ENCODE measurements around the gene ELOVL2. TPM values are rescaled to one million over a fixed set of nuclear protein-coding genes. Genes with fewer than 3 reads are reported as not detected.

ELOVL2 gene
- total RNA-seq, 4 donors from 2014 or later = 0.14 to 0.16 TPM; not detected in 2

DNA sequence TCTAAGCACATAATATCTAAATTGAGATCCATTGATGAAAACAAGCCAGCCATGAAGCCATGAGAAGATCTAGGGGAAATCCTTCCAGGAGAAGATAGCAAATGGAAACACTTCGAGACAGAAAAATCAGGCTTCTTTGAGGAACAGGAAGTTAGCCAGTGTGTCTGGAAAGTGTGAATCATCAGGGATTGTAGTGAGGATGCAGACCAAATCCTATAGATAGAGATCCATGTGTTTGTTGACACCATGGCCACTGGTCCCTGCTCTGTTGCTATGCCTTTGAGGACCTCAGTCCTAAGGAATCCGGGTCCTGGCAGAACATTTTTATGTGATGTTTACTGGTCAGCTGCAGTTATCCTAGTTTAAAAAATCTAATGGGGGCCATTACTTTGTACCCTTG lies 6.6 kb upstream of the ELOVL2 start:
- in situ Hi-C loops (cut with MboI; ENCODE audit: low pct_ligation_motif_present in 1 of 4, low pct_unique_long_range_greater_than_20kb in 1 of 4, low sequenced_read_pairs in 3 of 4) = loop anchor here (25.0 kb wide), 2 partner anchors 88 to 563 kb away; no protein-coding TSS in a partner anchor
- no peak for DNase-seq
- Histone ChIP-seq H3K36me3 (no peaks in the 10 kb centered on the region), H3K4me3 (no peak overlapping the region), H3K27me3 (peaks cover 52% of the 10 kb centered on the region), H3K9me3 (no peaks in the 10 kb centered on the region), H3K4me1 (no peaks in the 10 kb centered on the region), H3K27ac (no peak overlapping the region)
- 50 to 63% methylated on average over 1 to 2 of the region's 2 CpGs for WGBS, 2 donors (ENCODE audit: low coverage in 1 of 2)
- intact Hi-C loops (cut with DNase I; ENCODE audit: low total_unique reads) = no loop called here
- TF ChIP-seq POLR2AphosphoS5 (IDR thresholded peaks at IDR 0.05) = no peak
- no peak for TF ChIP-seq EP300 (IDR thresholded peaks at IDR 0.05; ENCODE audit: low read depth)

DNA sequence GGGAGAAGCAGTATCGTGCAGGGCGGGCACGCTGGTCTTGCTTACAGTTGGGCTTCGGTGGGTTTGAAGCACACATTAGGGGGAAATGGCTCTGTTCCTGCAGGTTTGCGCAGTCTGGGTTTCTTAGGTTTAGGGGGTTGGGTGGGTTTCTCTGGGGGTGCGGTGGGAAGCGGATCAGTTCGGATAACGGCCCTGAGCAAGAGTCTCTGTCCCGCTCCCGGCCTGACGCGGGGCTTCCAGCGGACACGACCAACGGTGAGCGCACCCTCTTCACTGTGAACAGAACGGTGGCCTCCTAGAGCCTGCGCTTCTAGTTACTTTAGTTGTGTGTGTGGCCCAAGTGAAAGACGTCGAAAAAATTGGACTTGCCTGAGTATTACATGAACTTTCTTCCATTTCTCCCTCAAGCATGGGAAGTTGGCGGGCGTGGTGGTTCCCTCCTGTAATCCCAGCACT lies 635 bp upstream of the ELOVL2 start:
- intact Hi-C loops (cut with DNase I; ENCODE audit: low total_unique reads) = no loop called here
- Histone ChIP-seq H3K4me1 (peaks cover 0 to 9% (median 3%) of the 10 kb centered on the region in 4 donors), H3K27me3 (peaks cover 97% of the 10 kb centered on the region), H3K36me3 (no peaks in the 10 kb centered on the region), H3K27ac (no peak overlapping the region), H3K4me3 (peak overlapping the region in 3 of 4 donors; percentile 41 to 65 (median 44)), H3K9me3 (no peaks in the 10 kb centered on the region)
- in situ Hi-C loops (cut with MboI; ENCODE audit: low pct_ligation_motif_present in 1 of 4, low pct_unique_long_range_greater_than_20kb in 1 of 4, low sequenced_read_pairs in 3 of 4) = no loop called here
- DNase-seq = no peak
- TF ChIP-seq, protein P1, sequence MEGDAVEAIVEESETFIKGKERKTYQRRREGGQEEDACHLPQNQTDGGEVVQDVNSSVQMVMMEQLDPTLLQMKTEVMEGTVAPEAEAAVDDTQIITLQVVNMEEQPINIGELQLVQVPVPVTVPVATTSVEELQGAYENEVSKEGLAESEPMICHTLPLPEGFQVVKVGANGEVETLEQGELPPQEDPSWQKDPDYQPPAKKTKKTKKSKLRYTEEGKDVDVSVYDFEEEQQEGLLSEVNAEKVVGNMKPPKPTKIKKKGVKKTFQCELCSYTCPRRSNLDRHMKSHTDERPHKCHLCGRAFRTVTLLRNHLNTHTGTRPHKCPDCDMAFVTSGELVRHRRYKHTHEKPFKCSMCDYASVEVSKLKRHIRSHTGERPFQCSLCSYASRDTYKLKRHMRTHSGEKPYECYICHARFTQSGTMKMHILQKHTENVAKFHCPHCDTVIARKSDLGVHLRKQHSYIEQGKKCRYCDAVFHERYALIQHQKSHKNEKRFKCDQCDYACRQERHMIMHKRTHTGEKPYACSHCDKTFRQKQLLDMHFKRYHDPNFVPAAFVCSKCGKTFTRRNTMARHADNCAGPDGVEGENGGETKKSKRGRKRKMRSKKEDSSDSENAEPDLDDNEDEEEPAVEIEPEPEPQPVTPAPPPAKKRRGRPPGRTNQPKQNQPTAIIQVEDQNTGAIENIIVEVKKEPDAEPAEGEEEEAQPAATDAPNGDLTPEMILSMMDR (IDR thresholded peaks at IDR 0.05) = no peak
- TF ChIP-seq POLR2AphosphoS5 (IDR thresholded peaks at IDR 0.05) = no peak
- no peak for TF ChIP-seq EP300 (IDR thresholded peaks at IDR 0.05; ENCODE audit: low read depth)
- no peak for TF ChIP-seq POLR2A (IDR thresholded peaks at IDR 0.05)
- WGBS, 2 donors (ENCODE audit: low coverage in 1 of 2) = 58% methylated on average over 23 of the region's 23 CpGs; no CpG with 5 or more reads in 1 of the 2 donors

- no peak for DNase-seq
- Histone ChIP-seq H3K4me1 (peaks cover 0 to 9% (median 3%) of the 10 kb centered on the region in 4 donors), H3K9me3 (no peaks in the 10 kb centered on the region), H3K4me3 (peak overlapping the region; percentile 15 to 65 (median 42)), H3K36me3 (no peaks in the 10 kb centered on the region), H3K27me3 (peaks cover 95% of the 10 kb centered on the region), H3K27ac (no peak overlapping the region)
- intact Hi-C loops (cut with DNase I; ENCODE audit: low total_unique reads) (no loop called here), in situ Hi-C loops (cut with MboI; ENCODE audit: low pct_ligation_motif_present in 1 of 4, low pct_unique_long_range_greater_than_20kb in 1 of 4, low sequenced_read_pairs in 3 of 4) (no loop called here)
- 3% methylated on average over 46 of the region's 49 CpGs; no CpG with 5 or more reads in 1 of the 2 donors for WGBS, 2 donors (ENCODE audit: low coverage in 1 of 2)
- TF ChIP-seq POLR2AphosphoS5 (IDR thresholded peaks at IDR 0.05) = no peak
- TF ChIP-seq, protein P1 (IDR thresholded peaks at IDR 0.05) = no peak
- TF ChIP-seq POLR2A (IDR thresholded peaks at IDR 0.05) = no peak
- TF ChIP-seq EP300 (IDR thresholded peaks at IDR 0.05; ENCODE audit: low read depth) = no peak
These were observed 636 bp downstream of the ELOVL2 start for GRCh38 chr6:11043378-11043960.

DNA sequence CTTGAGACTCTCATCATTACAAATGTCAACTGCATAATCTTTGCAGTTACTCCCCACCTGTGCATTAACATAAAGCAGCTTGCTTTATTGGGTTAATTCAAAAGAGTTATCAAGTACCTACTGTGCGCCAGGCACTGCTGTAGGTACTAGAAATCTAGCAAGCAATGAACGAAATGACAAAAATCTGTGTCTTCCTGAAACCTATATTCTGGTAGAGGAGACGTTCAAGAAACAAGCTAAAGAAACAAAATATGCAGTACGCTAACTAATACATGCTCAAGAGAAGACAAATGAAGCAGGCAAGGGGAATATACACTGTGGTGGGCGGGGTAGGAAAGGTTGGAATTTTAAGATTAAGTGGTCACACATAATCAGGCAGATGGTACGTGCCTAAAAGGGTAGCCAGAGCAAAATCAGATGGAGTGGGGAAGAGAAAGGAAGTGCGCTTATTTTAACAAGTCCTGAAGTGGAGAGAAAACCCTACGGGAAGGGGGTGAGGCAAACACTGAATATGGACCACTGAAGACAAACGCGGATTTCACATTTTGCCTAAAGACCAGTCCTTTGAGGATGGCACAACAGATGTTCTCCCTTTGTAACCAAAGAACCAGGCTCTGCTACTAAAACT lies 1.2 kb downstream of the ELOVL2 start:
- Histone ChIP-seq H3K4me1 (peaks cover 0 to 9% (median 3%) of the 10 kb centered on the region in 4 donors), H3K36me3 (no peaks in the 10 kb centered on the region), H3K27ac (no peak overlapping the region), H3K4me3 (no peak overlapping the region), H3K27me3 (peaks cover 96% of the 10 kb centered on the region), H3K9me3 (no peaks in the 10 kb centered on the region)
- intact Hi-C loops (cut with DNase I; ENCODE audit: low total_unique reads) = no loop called here
- TF ChIP-seq EP300 (IDR thresholded peaks at IDR 0.05; ENCODE audit: low read depth) (no peak), POLR2A (IDR thresholded peaks at IDR 0.05) (no peak), POLR2AphosphoS5 (IDR thresholded peaks at IDR 0.05) (no peak)
- TF ChIP-seq, protein P1 (IDR thresholded peaks at IDR 0.05) = no peak
- no peak for DNase-seq
- in situ Hi-C loops (cut with MboI; ENCODE audit: low pct_ligation_motif_present in 1 of 4, low pct_unique_long_range_greater_than_20kb in 1 of 4, low sequenced_read_pairs in 3 of 4) = no loop called here
- 42 to 45% methylated on average over 8 to 10 of the region's 10 CpGs for WGBS, 2 donors (ENCODE audit: low coverage in 1 of 2)

Data from transverse colon (tissue), 4 donors.